Measurements from ENCODE around the gene SLC15A3. TPM values are rescaled to one million over a fixed set of nuclear protein-coding genes. Genes with fewer than 3 reads are reported as not detected.
A peak's percentile ranks its signal among the peaks of the same experiment; 100 is the strongest.

SLC15A3 gene
- total RNA-seq, 1 donor from 2014 or later: 66.3 TPM

- H3K36me3 ChIP-seq (ENCODE audit: insufficient read depth, low read length): peaks cover 3% of the 10 kb centered on the region
- Mint-ChIP-seq H3K27me3 (ENCODE audit: low read depth, unreplicated experiment) (no peaks in the 10 kb centered on the region), H3K4me1 (ENCODE audit: low read depth, unreplicated experiment) (no peaks in the 10 kb centered on the region), H3K4me3 (ENCODE audit: unreplicated experiment) (no peak overlapping the region), H3K9me3 (ENCODE audit: unreplicated experiment) (no peaks in the 10 kb centered on the region), H3K36me3 (ENCODE audit: low read depth, unreplicated experiment) (no peaks in the 10 kb centered on the region), H3K27ac (ENCODE audit: unreplicated experiment) (no peak overlapping the region)
- H3K79me2 ChIP-seq (ENCODE audit: insufficient read depth, low read length): no peaks in the 10 kb centered on the region
- DNase-seq (ENCODE audit: low read depth): peak; percentile 10
- H3K4me2 ChIP-seq (ENCODE audit: low read length): no peak overlapping the region
- H3K27me3 ChIP-seq (ENCODE audit: insufficient read depth, low read length): no peaks in the 10 kb centered on the region
- H3K4me3 ChIP-seq (ENCODE audit: insufficient read depth, low read depth, low read length): no peak overlapping the region
- FAIRE-seq: no peak
- peaks cover 20% of the 10 kb centered on the region for H4K20me1 ChIP-seq (ENCODE audit: insufficient read depth, low read length)
- H3K9me3 ChIP-seq (ENCODE audit: insufficient read depth, low read depth, low read length): no peaks in the 10 kb centered on the region
- H3K4me1 ChIP-seq (ENCODE audit: insufficient read depth, low read length): no peaks in the 10 kb centered on the region
- no peak overlapping the region for H2AFZ ChIP-seq (ENCODE audit: low read depth, low read length)
- H3K9ac ChIP-seq (ENCODE audit: low read length): no peak overlapping the region
- TF ChIP-seq EZH2 (IDR thresholded peaks at IDR 0.05; ENCODE audit: insufficient read depth, low read length): no peak
- peak; percentile 59 for TF ChIP-seq CTCF (IDR thresholded peaks at IDR 0.05; ENCODE audit: insufficient read depth, low read depth, low read length)
- H3K27ac ChIP-seq (ENCODE audit: low read depth, low read length): no peak overlapping the region
These were observed 64.4 kb downstream of the SLC15A3 start for GRCh38 chr11:60887556-60887955.

Other genes starting within 250 kb of the SLC15A3 start
- gene MS4A18, start 227.5 kb downstream of the SLC15A3 start, total RNA-seq: not detected in 2 replicates
- gene MS4A15, start 195.3 kb downstream of the SLC15A3 start, total RNA-seq: not detected in 2 replicates
- not detected in 2 replicates for gene MS4A10, start 166.8 kb downstream of the SLC15A3 start, total RNA-seq
- gene CCDC86, start 110.1 kb downstream of the SLC15A3 start, total RNA-seq: 42.3 and 51.4 TPM in 2 replicates
- not detected in 2 replicates for gene PTGDR2, start 96.2 kb downstream of the SLC15A3 start, total RNA-seq
- 0.43 TPM in 1 of 2 replicates, not detected in the other for gene ZP1, start 84.6 kb downstream of the SLC15A3 start, total RNA-seq
- gene PRPF19, start 45.6 kb downstream of the SLC15A3 start, total RNA-seq: 58.4 and 61.9 TPM in 2 replicates
- gene TMEM109, start 38.0 kb downstream of the SLC15A3 start, total RNA-seq: 72.8 and 72.9 TPM in 2 replicates
- 117 TPM in 2 replicates for gene TMEM132A, start 27.7 kb downstream of the SLC15A3 start, total RNA-seq
- gene CD6, start 19.5 kb upstream of the SLC15A3 start, total RNA-seq: 0.39 and 0.58 TPM in 2 replicates
- not detected in 2 replicates for gene CD5, start 150.3 kb upstream of the SLC15A3 start, total RNA-seq
- gene VPS37C, start 209.2 kb upstream of the SLC15A3 start, total RNA-seq: 13.5 and 18.1 TPM in 2 replicates

All from astrocyte (in vitro differentiated cells and primary cell).